HepG2 (cell line): Measurements from ENCODE around the gene UBE2N.

Source experiments
- ATF3 ChIP-seq: sonication (generic); formaldehyde crosslinking; IDR thresholded peaks from 2 replicates; pipeline ENCODE4 v1.4.0; 2020; ENCODE audit warnings: missing genetic modification reagents
- BHLHE40 ChIP-seq: IDR thresholded peaks from 2 replicates; pipeline ENCODE4 v1.6.1; 2011; ENCODE audit warnings: low read length, improper control_type of control experiment
- ESRRA ChIP-seq: sonication (generic); formaldehyde crosslinking; IDR thresholded peaks from 2 replicates; pipeline ENCODE4 v1.5.1; 2020; ENCODE audit warnings: mild to moderate bottlenecking, low read depth, missing genetic modification reagents
- HINFP ChIP-seq: sonication (generic); formaldehyde crosslinking; IDR thresholded peaks from 2 replicates; pipeline ENCODE4 v1.4.0; 2020; ENCODE audit warnings: low read depth, mild to moderate bottlenecking, missing genetic modification reagents
- LCORL ChIP-seq, 2 experiments: fragments of 450-650 bp in 1 of 2; sonication (generic) in 1 of 2; formaldehyde crosslinking in 1 of 2; IDR thresholded peaks; 2 replicates each; pipeline versions ENCODE4 v1.5.0 to v1.6.1; 2017 to 2020; ENCODE audit warnings: antibody characterized with exemption in 1 of 2, missing genetic modification reagents in 1 of 2
- MXI1 ChIP-seq: IDR thresholded peaks from 3 replicates; pipeline ENCODE4 v1.6.1; 2012; ENCODE audit warnings: low read depth, low read length, inconsistent platforms, borderline replicate concordance
- NFYB ChIP-seq: sonication (generic); formaldehyde crosslinking; IDR thresholded peaks from 2 replicates; pipeline ENCODE4 v1.4.0; 2020; ENCODE audit warnings: missing genetic modification reagents
- RAD21 ChIP-seq: fragments of 450-650 bp; formaldehyde crosslinking; IDR thresholded peaks from 2 replicates; pipeline ENCODE4 v1.5.0; 2020; ENCODE audit warnings: mild to moderate bottlenecking
- ZBTB1 ChIP-seq: sonication (generic); formaldehyde crosslinking; IDR thresholded peaks from 2 replicates; pipeline ENCODE4 v1.4.0; 2020; ENCODE audit warnings: missing genetic modification reagents, borderline replicate concordance
- ZNF124 ChIP-seq: sonication (generic); formaldehyde crosslinking; IDR thresholded peaks from 2 replicates; pipeline ENCODE4 v1.4.0; 2020; ENCODE audit warnings: missing genetic modification reagents
- ZNF431 ChIP-seq: sonication (generic); formaldehyde crosslinking; IDR thresholded peaks from 2 replicates; pipeline ENCODE4 v1.9.0; 2022; ENCODE audit warnings: missing genetic modification reagents, low read depth, mild to moderate bottlenecking, borderline replicate concordance

GRCh38 chr12:93426412-93426805 lies 15.3 kb downstream of the UBE2N start:
- TF ChIP-seq NFYB (CRISPR knock-in tag) (no peak), ATF3 (CRISPR knock-in tag) (no peak), RAD21 (CRISPR knock-in tag) (no peak), HINFP (CRISPR knock-in tag) (no peak), ESRRA (CRISPR knock-in tag) (no peak), LCORL (IDR thresholded peaks at IDR 0.05) (no peak), LCORL (CRISPR knock-in tag; IDR thresholded peaks at IDR 0.05) (no peak), ZNF431 (CRISPR knock-in tag) (no peak), ZBTB1 (CRISPR knock-in tag) (no peak), BHLHE40 (no peak), MXI1 (no peak), ZNF124 (CRISPR knock-in tag) (no peak)
